Renal pelvis (tissue), 4 donors: ENCODE measurements around the gene BCAR1. TPM values are rescaled to one million over a fixed set of nuclear protein-coding genes. Genes with fewer than 3 reads are reported as not detected.
"Not testable (repeated sequence)": the region's sequence is repeated elsewhere in the genome, so short reads cannot be mapped to it uniquely, and the experiment has no call there.

ENCODE experiments used
- DNase-seq: peaks from one replicate; pipeline ENCODE4 v3.0.0-alpha.2; 2013
- polyA plus RNA-seq, 3 donors: library from polyadenylated mRNA; unstranded; fragments of 120-200 nt; gene quantifications; one replicate each; pipeline ENCODE4 v1.2.1, GENCODE V29; 2013; ENCODE audit not compliant: insufficient read length in 3 of 3

The BCAR1 gene
- polyA plus RNA-seq, 3 donors: 63.4 to 71.1 (median 70.9) TPM

DNA sequence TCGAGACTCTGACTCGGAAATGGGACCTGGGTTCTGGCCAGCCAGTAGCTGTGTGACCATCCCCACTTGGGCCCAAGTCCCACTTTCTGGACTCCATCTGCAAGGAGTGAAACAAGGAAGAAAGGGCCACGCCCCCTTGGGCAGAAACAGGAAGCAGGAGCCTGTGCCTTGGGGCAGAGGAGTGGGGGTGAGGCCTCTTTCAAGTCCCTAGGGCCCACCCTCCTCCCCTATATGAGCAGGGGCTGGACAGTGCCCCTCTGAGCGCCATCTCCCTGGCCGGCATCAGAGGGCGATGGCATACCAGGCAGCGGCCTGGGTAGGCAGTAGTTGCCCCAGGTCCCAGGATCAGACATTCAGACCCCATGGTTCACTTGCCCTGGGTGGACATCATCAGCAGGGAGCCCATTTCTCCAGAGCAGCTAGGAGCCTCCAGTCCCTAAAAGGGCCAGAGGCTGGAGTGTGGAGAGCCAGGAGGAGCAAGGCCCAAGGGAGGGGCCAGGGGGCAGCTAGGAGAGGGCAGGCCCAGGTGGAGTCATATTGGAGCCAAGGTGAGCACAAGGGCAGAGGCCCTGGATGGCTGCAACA lies 7.1 kb downstream of the BCAR1 start:
- DNase-seq: no peak

DNA sequence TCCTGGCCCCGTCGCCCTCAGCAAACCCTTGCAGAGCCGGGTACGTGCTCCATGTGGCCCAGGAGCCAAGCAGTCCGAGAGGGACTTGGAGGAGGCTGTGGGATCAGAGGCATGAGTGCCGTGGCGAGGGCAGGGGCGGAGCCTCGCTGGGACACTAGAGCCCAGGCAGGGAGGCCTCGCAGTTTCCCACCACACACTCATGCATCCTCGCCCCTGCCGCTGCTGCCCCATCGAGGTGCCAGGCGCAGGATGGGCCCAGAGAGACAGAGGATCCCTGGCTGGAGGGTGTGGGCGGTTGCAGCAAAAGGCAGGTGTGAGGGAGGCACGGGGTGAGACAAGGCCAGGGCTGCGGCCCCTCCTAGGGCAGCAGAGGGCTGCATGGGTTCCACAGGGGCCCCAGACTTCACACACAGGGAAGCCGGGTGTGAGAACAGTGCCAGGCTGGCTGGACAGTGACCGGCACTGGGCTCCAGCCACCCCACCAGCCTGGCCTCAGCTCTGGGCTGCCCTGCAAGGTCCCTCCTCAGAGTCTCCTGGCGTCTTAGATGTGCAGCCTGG lies 7.7 kb downstream of the BCAR1 start:
- DNase-seq: no peak

DNA sequence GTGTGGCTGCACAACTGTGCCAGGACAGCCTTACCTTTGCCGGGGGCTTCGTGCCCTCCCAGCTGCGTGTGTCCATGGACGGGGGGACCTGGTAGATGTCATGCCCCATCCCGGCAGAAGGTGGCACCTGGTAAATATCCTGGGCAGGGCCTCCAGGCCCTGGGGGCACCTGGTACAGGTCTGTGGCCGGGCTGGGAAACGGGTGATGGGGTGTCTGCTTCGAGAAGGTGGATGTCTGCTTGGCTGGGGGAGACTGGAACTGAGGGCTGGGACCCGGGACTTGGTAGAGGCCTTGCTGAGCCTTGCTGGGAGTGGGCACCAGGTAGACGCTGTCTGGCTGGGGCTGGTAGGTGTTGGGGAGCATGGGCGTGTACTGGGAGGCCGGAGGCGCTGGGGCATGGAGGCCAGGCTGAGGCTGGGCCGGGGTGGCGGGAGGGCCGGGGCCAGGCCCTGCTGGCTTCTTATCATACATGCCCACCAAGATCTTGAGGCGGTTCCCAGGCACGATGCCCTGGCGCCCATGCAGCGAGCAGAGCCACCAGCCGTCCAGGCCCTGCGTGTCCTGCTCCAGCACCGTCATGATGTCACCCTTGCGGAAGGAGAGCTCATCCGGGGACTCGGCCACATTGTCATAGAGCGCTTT lies 8.9 kb downstream of the BCAR1 start:
- not testable (repeated sequence) for DNase-seq

DNA sequence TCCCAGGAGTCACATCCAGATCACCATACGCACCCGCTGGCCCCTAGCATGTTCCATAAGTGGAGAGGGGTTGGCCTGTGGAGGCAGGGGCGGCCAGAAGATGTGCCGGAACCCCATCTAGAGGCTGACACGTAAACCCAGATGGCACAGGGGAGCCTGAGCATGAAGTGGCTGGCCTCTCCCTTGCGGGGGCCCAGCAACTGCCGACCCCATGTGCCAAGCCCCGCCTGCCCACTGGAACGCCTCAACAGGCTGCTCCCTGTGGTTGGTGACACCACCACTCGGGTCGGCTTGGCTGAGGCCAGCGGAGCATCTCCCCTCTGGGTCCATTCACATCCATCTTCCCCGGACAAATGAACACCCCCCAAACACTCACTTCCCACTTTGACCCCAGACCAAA lies 9.5 kb downstream of the BCAR1 start:
- DNase-seq: no peak

DNA sequence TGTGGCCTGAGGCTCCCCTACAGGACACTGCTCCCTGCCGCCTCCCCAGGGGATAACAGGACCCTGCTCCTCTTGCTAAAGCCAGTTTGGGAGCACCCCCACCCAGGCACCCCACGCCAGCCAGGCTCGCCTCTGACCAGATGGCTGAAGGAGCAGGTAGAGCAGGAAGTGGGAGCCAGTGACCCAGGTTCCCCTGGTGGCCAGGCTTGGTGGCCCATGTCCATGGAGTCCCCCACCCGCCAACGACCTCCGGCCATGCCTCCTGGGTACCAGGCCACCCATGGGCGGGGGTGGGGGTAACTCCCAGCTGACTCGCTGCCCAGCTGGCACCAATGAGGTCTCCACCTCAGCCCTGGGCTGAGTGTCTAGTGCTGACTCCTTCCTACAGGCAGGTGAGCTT lies 10.0 kb downstream of the BCAR1 start:
- DNase-seq: no peak

DNA sequence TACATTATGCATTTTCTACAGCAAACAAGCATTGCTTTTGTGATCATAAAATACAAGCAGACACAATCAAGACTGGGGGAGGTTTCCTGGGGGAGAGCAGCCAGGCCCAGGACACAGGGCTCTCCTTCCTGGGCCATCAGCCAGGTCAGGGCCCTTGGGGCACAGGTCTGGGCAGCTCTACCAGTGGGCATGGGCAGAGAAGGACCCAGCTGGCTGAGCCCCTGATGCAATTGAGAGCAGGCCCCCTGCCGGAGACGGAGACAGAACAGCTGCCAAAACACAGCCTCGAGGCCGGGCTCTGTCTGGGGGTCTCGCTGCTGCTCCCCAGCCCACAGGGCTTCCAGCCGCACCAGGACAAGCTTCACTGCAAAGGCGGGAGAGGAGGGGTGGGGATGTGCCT lies 10.8 kb downstream of the BCAR1 start:
- DNase-seq: not testable (repeated sequence)

DNA sequence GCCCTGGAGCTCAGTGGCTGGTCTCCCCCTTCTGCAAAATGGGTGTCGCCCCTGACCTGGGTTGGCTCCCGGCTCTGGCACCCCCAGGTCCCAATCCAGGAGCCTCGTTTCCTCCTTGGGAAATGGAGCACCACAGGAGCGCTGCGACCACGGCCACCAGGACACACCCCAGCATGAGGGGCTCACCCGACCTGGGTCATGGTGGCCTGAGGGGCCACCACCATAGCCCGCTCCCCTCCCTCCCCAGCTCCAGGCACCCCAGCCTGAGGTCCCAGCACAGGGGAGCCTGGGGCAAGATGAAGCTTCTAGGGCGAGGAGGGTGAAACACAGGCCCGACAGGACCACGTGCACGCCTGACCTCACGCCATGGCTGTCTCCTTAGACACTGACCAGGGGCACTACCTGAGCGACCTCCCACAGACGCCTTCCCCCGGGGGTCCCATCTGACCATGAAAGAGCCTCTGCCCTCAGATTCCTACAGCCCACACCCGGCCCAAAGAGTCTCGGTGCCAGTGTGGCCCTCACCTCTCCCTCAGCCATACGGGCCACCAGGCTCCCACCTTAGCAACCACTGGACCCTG lies 11.8 kb downstream of the BCAR1 start:
- no peak for DNase-seq

DNA sequence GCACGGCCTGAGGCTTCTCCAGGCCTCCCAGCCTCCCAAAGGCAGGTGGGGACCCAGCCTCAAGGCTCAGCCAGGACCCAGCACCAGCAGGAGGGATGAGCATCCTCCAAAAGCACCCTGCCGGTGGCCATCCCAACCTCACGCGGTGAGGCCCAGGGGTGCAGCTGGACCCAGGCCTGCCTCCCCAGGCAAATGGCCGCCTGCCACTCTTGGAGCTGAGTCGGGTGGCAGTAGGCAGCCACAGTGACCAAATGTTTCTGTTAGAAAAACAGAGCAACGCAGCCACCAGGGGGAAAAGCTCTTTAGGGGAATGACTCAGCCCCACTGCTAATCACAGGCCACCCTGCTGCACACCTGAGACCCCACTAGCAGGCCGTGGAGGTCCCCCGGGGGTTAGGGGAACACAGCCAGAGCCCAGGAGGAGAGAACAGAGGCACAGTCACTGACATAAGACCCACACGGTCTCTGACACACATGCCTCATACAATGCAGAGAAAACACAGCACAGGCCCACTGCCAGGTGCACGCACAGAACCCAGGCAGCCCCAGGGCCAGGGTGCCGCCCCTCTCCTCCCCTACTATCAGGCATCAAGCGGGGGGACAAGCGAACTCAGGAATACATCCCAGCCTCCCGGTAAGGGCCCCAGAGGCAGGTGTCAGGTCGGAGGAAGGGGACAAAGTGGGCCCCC lies 12.4 kb downstream of the BCAR1 start:
- DNase-seq: no peak

DNA sequence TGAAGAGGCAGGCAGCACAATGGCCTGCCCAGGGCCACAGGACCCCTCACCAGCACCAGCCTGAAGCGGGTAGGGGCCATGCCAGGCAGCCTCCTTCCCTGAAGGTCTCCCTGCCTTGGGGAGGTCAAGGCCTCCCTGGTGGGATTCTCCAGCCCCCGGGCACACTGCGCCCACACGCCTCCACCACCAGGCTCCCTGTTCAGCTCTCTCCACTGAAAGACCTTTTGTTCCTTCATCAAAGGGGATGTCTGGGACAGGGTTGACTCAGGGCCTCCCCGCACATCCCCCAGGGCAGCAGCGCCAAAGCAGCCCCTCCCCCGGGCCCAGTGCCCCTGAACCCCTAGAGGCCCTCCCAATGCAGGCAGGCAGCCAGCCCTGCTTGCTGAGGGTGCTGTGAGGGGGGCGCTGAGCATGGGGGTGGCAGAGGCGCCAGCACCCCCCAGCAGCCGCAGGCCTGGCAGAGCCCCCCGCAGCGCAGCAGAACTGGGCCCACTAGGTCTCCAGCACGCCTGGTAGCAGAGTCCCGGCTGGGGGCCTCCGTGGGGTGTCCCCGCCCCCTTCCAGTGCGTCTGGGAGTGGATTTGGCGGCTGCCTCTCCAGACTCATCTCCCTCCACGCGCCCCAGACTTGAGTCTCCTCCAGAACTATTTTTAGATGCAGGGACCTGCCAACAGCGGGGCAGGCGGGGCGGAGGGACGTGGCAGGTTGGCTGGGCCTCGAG lies 13.1 kb downstream of the BCAR1 start:
- DNase-seq: no peak

DNA sequence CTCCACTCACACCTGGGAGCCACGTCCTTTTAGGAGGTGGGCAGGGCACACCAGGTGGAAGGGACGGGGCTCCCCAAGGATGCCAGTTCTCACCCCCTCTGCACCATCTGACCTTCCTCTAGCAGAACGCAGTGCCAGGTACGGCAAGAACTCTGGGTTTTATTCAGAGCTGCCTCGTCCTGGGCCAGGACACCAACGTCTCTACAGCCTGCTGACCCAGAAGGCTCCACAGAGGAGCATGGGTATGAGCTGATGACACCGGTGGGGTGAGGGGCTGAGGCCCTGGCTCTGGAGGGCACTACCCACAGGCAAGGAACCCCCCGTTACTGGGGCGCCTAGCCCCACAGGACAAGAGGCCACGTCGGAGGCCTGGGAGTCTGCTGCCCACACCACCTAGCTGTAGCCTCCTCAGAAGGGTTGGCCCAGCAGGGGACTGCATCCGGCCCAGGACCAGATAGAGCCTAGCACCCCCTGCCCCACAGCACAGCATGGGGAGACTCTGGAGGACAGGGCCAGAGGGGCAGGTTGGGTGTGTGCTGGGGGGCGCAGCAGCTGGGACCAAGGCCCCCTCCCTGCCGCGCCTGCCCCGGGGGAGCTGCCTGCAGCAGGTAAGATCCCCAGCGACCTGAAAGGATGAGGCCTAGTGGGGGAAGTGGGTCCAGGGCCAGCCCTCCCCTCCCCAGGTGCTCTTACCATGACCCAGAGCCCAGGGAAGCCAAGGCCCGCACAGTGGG lies 13.9 kb downstream of the BCAR1 start:
- no peak for DNase-seq

DNA sequence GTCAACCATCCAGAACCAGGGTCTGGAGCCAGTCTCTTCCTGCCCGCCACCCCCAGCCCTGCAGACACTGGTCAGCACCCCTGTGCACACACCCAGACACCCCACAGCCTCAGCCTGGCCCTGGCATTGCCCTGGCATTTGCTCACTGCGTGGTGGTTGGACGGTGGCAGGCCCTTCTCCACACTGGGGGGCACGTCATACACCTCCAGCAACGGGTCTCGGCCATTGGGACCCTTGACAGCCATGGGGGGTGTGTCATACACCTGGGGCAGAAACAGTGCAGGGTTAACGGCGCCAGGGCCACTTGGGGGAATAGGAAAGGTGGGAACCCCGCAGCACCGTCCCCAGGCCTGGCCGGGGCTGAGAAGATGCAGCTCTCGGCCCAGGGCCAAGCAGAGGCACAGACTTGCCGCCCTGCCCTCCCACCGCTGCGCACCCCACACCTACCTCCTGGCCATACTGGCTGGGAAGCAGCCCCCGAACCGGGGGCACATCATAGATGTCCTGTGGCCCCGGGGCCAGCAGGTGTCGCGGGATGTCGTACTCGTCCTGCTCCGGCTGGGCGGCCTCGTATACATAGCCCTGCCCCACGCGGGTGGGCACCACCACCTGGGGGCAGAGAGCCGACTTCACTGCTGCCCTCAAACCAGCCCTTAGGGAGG lies 14.6 kb downstream of the BCAR1 start:
- no peak for DNase-seq

DNA sequence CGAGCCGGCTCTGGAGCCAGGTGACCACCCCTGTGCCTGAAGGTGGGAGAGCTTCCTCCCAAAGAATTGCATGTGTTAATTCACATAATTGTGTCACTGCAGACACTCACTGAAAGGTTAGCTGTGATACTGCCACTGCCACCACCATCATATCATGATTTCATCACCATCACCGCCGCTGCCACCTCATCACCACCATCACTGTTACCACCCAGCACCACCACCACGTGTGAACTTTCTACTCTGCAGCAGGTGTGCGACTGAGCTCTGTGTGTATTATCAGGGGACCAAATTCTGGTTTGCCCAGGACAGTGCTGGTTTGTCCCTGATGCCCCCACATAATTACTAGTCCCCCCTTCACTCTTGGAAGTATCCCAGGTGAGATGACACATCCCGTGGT lies 15.2 kb downstream of the BCAR1 start:
- no peak for DNase-seq

DNA sequence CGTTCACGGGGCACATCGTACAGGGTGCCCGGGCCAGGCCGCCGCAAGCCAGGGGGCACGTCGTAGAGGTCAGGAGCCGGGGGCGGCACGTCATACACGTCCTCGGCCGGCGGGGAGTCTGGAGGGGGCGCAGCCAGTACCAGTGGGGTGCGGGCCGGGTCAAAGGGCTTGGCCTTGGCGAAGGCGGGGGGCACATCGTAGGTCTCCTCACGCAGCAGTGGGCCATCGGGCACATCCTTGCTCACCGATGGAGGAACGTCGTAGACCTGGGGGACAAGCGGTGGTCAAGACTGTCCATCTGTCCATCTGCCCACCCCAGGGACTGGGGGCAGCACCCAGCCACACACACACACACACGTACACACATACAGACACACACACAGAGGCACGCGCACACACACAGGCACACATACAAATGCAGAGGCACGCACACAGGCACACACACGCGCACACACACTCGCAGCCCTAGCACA lies 15.7 kb downstream of the BCAR1 start:
- DNase-seq: no peak

DNA sequence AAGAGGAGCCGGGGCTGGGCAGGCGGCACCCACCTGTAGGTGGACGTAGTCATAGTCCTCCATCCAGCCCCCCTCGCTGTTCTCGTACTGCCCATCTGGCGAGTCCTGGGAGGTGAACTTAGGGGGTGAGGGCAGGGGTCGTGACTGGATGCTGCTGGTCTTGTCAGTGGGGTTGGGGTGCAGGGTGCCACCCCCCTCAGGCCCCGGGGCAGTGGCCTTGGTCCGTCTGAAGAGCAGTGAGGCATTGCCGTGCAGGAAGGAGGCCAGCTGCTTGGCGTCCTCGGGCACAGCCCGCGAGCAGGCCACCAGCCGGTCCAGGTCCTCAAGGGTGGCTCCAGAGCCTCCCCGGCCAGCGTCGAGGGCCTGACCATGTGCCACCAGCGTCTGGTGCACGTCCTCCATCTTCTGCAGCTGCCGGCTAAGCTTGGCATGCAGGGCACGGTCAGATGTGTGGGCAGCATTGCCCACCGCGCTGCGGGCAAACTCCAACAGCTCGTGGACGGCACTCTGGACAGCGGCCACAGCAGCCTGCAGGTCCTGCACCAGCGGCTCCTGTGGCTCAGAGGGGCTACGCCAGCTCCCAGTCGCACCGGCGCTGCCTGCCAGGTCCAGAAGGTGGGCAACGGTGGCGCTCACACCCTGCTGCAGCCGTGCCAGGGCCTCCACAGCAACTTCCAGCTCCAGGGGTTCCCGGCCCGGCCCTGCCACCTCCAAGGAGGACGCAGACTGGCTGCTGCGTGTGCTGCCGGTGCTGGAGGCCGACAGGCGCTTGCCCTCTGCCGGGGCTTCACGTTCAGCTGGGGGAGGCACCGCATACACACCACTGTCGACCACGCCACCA lies 16.3 kb downstream of the BCAR1 start:
- DNase-seq: no peak

DNA sequence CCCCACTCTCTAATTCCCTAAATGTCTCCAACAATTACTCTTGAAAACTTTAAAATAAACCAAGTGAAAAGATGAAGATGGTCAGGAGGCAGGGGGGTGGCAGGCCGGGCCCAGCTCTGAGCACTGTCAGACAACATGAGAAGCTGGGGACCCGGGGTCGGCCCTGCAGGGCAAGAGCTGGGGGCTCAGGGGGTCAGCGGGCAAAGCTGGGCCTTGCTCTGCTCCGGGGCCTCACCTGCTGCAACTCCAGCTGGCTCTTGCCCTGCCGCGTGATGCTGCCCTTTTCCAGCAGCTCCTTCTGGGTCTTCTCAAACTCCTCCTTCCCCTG lies 17.8 kb downstream of the BCAR1 start:
- DNase-seq: no peak

DNA sequence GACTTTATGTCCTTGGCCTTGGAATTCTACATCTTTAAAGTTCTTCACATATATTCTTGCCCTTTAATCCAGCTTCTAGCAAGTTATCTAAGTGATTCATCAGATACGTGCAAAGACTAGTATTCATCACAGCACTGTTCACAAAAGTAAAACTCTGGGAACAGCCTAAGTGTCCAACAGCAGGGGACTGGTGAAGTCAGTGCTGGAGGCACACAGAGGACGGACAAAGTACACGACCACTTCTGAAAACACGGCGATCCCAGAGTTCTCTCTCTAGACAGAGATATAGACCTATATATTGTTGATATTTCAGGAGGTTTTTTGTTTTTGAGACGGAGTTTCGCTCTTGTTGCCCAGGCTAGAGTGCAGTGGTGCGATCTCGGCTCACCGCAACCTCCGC lies 19.9 kb downstream of the BCAR1 start:
- DNase-seq: no peak

DNA sequence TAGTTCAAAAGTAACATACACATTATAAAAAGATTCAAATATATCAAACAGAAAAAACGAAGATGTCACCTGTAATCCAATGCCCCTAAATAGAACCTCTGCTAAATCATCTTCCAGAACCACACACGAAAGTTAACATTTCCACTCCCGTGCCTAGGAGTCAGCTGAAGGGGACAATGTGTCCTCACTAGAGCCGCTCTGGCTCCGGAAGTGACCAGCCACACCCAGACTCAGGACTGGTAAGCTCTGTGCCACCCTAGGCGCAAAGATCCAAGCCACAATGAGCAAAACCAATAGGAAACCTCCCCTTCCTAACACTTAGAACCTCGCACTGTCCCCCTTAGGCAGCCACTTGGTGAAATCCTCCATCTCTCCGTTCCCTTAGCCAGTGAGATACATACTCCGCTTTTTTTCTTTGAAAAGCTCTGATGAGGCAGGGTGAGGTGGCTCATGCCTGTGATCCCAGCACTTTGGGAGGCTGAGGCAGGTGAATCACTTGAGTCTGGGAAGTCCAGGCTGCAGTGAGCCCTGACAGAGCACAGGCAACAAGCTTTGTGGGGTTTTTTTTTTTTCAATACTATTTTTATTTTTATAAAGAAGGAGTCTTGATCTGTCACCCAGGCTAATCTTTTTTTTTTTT lies 20.8 kb downstream of the BCAR1 start:
- DNase-seq: no peak

DNA sequence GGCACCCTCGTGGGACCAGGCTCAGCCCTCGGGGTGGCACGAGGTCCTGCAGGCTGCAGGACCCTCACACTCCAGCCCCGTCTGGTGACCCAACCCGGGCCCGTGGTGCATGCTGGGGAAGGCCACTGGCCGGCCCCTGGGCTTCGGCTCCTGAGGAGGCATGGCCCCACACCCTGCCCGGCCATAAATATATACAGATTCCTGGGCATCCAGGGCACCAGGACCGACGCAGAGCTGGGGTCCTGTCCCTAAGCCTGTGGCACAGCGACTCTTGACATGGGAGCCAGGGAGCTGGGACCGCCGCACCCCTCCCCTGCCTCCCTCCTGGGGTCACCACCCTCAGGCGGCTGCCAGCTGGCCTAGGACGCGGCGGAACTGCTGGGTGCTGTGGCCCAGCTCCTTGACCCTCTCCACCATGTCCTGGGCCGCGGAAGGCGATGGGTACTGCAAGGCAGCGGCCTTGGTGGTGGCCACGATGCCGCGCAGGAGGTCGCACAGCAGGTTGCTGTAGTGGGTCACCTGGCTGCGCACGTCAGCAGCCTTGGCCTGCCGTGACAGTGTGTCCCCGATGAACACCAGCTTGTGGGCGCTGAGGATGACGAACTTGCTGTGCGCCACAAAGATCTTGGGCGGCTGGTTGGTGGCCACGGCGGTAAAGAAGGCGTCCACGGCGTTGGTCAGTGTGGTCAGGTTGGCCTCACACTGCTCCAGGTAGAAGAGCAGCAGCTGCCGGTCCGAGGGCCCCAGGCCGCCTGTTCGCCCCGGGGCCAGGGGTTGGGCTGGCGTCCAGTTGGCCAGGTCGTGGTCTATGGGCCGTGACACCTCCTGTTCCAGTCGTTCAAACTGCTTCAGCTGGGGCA lies 22.0 kb downstream of the BCAR1 start:
- no peak for DNase-seq
